Common myeloid progenitor, CD34-positive (primary cell): ENCODE measurements around the gene ACTR3C.
A peak's percentile ranks its signal among the peaks of the same experiment; 100 is the strongest.
"Not testable (repeated sequence)": the region's sequence is repeated elsewhere in the genome, so short reads cannot be mapped to it uniquely, and the experiment has no call there.

Source experiments
- CTCF ChIA-PET: fragments of 350-600 bp; sonication (Branson Sonifier 250); formaldehyde crosslinking; loops from one replicate; lab custom pipeline; 2021; ENCODE audit warnings: antibody characterized with exemption; lab: Charles Lee
- POLR2A ChIA-PET: fragments of 350-600 bp; sonication (Branson Sonifier 250); formaldehyde crosslinking; loops from one replicate; lab custom pipeline; 2021; ENCODE audit warnings: antibody characterized with exemption; lab: Charles Lee
- DNase-seq, 3 donors: peaks; one replicate each; pipeline versions ENCODE4 v3.0.0 to v3.0.0-alpha.2; 2013
- H3K27ac ChIP-seq, 2 experiments: 1 replicate in 1 of 2; 2 replicates in 1 of 2; pipeline ENCODE4 v1.7.0; 2013; ENCODE audit warnings: inconsistent platforms in 2 of 2, low read length in 2 of 2, mild to moderate bottlenecking in 2 of 2, low read depth in 1 of 2, moderate library complexity in 1 of 2; ENCODE audit not compliant: severe bottlenecking in 2 of 2, insufficient read depth in 1 of 2, poor library complexity in 1 of 2
- H3K27me3 ChIP-seq, 5 experiments: replicated peaks in 2 of 5; 1 replicate in 3 of 5; 2 replicates in 2 of 5; pipeline versions ENCODE4 v1.6.1 to v1.7.0; 2013; ENCODE audit warnings: low read length in 4 of 5, mild to moderate bottlenecking in 2 of 5, moderate library complexity in 2 of 5, inconsistent platforms in 1 of 5; ENCODE audit not compliant: insufficient read depth in 5 of 5, control insufficient read depth in 4 of 5
- H3K36me3 ChIP-seq, 4 experiments: 1 replicate in 2 of 4; 2 replicates in 2 of 4; pipeline versions ENCODE4 v1.6.1 to v1.7.0; 2013; ENCODE audit warnings: low read length in 3 of 4, control low read depth in 1 of 4, mild to moderate bottlenecking in 1 of 4; ENCODE audit not compliant: control insufficient read depth in 4 of 4, insufficient read depth in 4 of 4
- H3K4me1 ChIP-seq, 4 experiments: 1 replicate in 3 of 4; 2 replicates in 1 of 4; pipeline versions ENCODE4 v1.6.1 to v1.7.1; 2013; ENCODE audit warnings: low read length in 3 of 4, mild to moderate bottlenecking in 3 of 4, control low read depth in 1 of 4, inconsistent platforms in 1 of 4, moderate library complexity in 1 of 4; ENCODE audit not compliant: control insufficient read depth in 4 of 4, insufficient read depth in 4 of 4; ENCODE audit errors: control extremely low read depth in 1 of 4
- H3K4me3 ChIP-seq, 7 experiments: 1 replicate in 4 of 7; 2 replicates in 3 of 7; pipeline versions ENCODE4 v1.5.1 to v1.7.0; 2013; ENCODE audit warnings: mild to moderate bottlenecking in 7 of 7, low read length in 6 of 7, moderate library complexity in 6 of 7, inconsistent platforms in 2 of 7, low read depth in 2 of 7, control low read depth in 1 of 7; ENCODE audit not compliant: insufficient read depth in 4 of 7, control insufficient read depth in 1 of 7; ENCODE audit errors: extremely low read depth in 1 of 7
- H3K9me3 ChIP-seq, 5 experiments: 1 replicate in 4 of 5; 2 replicates in 1 of 5; pipeline versions ENCODE4 v1.6.1 to v1.7.1; 2013; ENCODE audit warnings: low read length in 4 of 5, mild to moderate bottlenecking in 2 of 5, inconsistent platforms in 1 of 5, low read depth in 1 of 5, moderate library complexity in 1 of 5; ENCODE audit not compliant: control insufficient read depth in 4 of 5, insufficient read depth in 2 of 5; ENCODE audit errors: control extremely low read depth in 1 of 5
- WGBS: methylation state at CpG from one replicate; pipeline ENCODE4 v1.1.5; 2013; ENCODE audit not compliant: insufficient coverage; 5-methylcytosine and 5-hydroxymethylcytosine counted together

The ACTR3C gene

GRCh38 chr7:150316987-150317386 lies 6.4 kb downstream of the ACTR3C start:
- not testable (repeated sequence) for DNase-seq
- CTCF ChIA-PET = interaction anchor here (1.0 to 1.3 kb wide), 3 partner anchors 9 to 27 kb away, joined by 3 to 4 read pairs (median 3); no protein-coding TSS in a partner anchor

GRCh38 chr7:150314639-150315239 lies 8.6 kb downstream of the ACTR3C start:
- peaks cover 0 to 3% (median 0%) of the 10 kb centered on the region in 4 experiments for H3K4me1 ChIP-seq
- no peaks in the 10 kb centered on the region for H3K27me3 ChIP-seq
- no CpG with 5 or more reads among the region's 5 CpGs for WGBS
- ChIA-PET CTCF (interaction anchor here (0.9 to 1.2 kb wide), 3 partner anchors 11 to 41 kb away, joined by 3 read pairs; no protein-coding TSS in a partner anchor), POLR2A (no interaction called here)
- H3K9me3 ChIP-seq = no peaks in the 10 kb centered on the region
- peak overlapping the region in 1 of 2 experiments; percentile 81 for H3K27ac ChIP-seq
- H3K36me3 ChIP-seq = peaks cover 0 to 4% (median 1%) of the 10 kb centered on the region in 4 experiments
- DNase-seq = no peak
- no peak overlapping the region for H3K4me3 ChIP-seq

More at GRCh38 chr7:150316987-150317386, 6.4 kb downstream of the ACTR3C start:
- H3K27ac ChIP-seq, H3K36me3 ChIP-seq, H3K4me3 ChIP-seq, POLR2A ChIA-PET, H3K27me3 ChIP-seq, H3K9me3 ChIP-seq: not testable (repeated sequence)
- WGBS = 82% methylated on average over 2 of the region's 6 CpGs
- H3K4me1 ChIP-seq = peaks cover 0 to 21% (median 6%) of the 10 kb centered on the region in 4 experiments

GRCh38 chr7:150313870-150314269 lies 9.5 kb downstream of the ACTR3C start:
- no peak overlapping the region for H3K4me3 ChIP-seq
- no peaks in the 10 kb centered on the region for H3K27me3 ChIP-seq
- no peaks in the 10 kb centered on the region for H3K4me1 ChIP-seq
- 100% methylated on average over 3 of the region's 6 CpGs for WGBS
- ChIA-PET POLR2A (no interaction called here), CTCF (interaction anchor here (0.7 to 1.2 kb wide), 4 partner anchors 8 to 75 kb away, joined by 3 to 4 read pairs (median 3); no protein-coding TSS in a partner anchor)
- no peak for DNase-seq
- peak overlapping the region in 1 of 2 experiments; percentile 81 for H3K27ac ChIP-seq
- H3K9me3 ChIP-seq = no peaks in the 10 kb centered on the region
- peaks cover 0 to 4% (median 1%) of the 10 kb centered on the region in 4 experiments for H3K36me3 ChIP-seq

- DNase-seq = no peak
- Histone ChIP-seq H3K4me3 (no peak overlapping the region), H3K27ac (peak overlapping the region in 1 of 2 experiments; percentile 81), H3K4me1 (no peaks in the 10 kb centered on the region), H3K9me3 (no peaks in the 10 kb centered on the region), H3K36me3 (peaks cover 0 to 4% (median 1%) of the 10 kb centered on the region in 4 experiments), H3K27me3 (no peaks in the 10 kb centered on the region)
- WGBS = 93% methylated on average over 1 of the region's 3 CpGs
- POLR2A ChIA-PET = no interaction called here
- CTCF ChIA-PET = interaction anchor here (0.7 to 1.2 kb wide), 4 partner anchors 8 to 76 kb away, joined by 3 to 4 read pairs (median 3); no protein-coding TSS in a partner anchor
Observed at GRCh38 chr7:150313367-150313809, 10.0 kb downstream of the ACTR3C start.

GRCh38 chr7:150312649-150313366 lies 10.5 kb downstream of the ACTR3C start:
- H3K4me3 ChIP-seq, H3K36me3 ChIP-seq, H3K9me3 ChIP-seq, CTCF ChIA-PET, H3K4me1 ChIP-seq, POLR2A ChIA-PET, H3K27me3 ChIP-seq, DNase-seq: not testable (repeated sequence)
- peak overlapping the region in 1 of 2 experiments; percentile 81 for H3K27ac ChIP-seq
- 81% methylated on average over 3 of the region's 7 CpGs for WGBS

- POLR2A ChIA-PET = no interaction called here
Observed at GRCh38 chr7:150311711-150312110, 11.6 kb downstream of the ACTR3C start.

More at GRCh38 chr7:150311711-150312110, 11.6 kb downstream of the ACTR3C start:
- CTCF ChIA-PET = interaction anchor here (1.1 kb wide), 1 partner anchor 8 kb away, joined by 3 read pairs; no protein-coding TSS in a partner anchor
- WGBS = 98% methylated on average over 5 of the region's 5 CpGs
- peaks cover 0 to 4% (median 0%) of the 10 kb centered on the region in 5 experiments for H3K9me3 ChIP-seq
- no peak for DNase-seq
- H3K4me3 ChIP-seq = no peak overlapping the region
- H3K36me3 ChIP-seq = peaks cover 0 to 2% (median 1%) of the 10 kb centered on the region in 4 experiments
- peak overlapping the region in 1 of 2 experiments; percentile 81 for H3K27ac ChIP-seq
- H3K27me3 ChIP-seq = no peaks in the 10 kb centered on the region
- H3K4me1 ChIP-seq = no peaks in the 10 kb centered on the region
